Fibroblast of skin of scalp (primary cell): ENCODE results near the gene RUNX1.

Source experiments
- DNase-seq: peaks from one replicate; pipeline ENCODE4 v3.0.0-alpha.2; 2013

RUNX1 gene

DNA sequence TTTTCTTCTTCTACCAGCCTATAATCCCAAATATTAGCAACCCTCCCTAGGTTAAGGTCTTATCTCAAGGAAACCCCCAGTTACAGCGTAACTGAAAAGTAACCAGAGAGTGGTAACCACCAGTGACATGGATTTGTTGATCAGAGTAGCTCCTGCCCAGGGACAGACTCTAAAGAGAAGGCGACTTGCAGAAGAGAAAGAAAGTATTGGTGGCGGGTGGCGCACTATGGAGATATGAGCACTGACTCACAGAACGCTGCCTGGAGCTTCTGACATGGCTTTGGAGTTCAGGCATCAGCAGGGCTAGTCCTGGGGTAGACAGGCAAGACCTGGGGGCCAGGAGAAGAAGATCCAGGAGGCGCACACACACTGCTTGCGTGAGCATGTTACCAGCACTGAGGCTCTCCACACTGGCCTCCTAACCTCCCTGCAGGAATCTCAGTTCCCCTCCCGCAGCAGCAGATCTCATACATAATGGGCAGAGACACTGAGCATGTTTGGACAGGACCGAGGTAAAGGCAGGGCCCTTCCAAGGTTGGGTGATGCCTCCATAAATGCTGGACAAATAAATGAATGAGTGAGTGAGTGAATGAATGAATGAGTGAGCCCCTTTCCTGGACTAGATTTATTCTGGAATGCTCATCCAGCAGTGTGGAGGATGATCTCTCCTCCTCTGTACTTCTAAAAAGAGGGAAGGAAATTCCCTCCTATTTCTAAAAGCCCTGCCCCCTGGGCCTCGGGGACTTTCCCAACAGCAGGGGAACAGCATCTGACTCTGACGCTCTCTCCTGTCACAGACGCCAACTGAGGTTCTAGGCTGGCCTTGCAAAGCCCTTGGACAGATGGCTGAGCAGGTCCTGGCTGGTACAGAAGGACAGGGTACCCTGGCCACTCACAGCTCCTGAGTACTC lies 204.8 kb downstream of the RUNX1 start:
- peak; percentile 43 for DNase-seq

- no peak for DNase-seq
Observed at GRCh38 chr21:34843562-34843961, 205.5 kb downstream of the RUNX1 start.

DNA sequence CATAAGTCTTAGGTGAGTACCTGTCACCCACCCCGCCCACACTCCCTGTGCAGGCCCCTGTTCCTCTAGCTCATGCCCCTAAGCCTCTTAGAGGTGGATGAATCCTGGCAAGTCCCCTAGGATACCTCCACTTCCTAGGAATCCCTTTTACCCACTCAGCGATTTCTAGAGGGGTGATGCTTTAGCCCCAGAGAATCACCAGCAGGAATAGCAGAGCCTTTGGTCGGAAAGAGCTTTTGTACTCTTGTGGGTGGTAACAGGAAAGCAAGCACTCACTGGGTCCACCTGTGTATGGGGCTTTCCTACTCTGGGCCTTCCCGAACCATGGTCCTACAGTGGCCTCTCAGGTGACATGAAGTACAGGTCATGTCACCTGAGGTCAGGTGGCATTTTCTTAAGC lies 207.9 kb downstream of the RUNX1 start:
- DNase-seq = no peak

DNA sequence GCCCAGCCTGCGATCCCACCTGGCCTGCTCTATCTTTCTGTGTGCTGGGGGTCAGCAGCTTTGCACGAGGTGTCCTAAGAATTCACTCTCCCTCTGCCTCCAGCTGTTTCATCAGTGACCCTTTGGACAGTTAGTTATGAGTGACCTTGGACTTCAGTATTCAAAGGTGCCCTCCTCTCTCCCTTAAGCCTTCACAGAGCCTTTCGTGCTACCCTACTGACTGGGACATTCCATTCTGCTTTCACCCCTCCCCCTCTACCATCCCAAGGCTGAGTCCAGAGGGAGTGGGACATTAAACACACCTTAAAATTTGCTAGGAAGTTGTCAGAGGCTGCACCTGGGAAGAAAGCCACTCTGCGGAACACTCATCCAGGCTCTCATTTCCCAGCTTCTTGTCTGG lies 208.4 kb downstream of the RUNX1 start:
- DNase-seq = no peak

DNA sequence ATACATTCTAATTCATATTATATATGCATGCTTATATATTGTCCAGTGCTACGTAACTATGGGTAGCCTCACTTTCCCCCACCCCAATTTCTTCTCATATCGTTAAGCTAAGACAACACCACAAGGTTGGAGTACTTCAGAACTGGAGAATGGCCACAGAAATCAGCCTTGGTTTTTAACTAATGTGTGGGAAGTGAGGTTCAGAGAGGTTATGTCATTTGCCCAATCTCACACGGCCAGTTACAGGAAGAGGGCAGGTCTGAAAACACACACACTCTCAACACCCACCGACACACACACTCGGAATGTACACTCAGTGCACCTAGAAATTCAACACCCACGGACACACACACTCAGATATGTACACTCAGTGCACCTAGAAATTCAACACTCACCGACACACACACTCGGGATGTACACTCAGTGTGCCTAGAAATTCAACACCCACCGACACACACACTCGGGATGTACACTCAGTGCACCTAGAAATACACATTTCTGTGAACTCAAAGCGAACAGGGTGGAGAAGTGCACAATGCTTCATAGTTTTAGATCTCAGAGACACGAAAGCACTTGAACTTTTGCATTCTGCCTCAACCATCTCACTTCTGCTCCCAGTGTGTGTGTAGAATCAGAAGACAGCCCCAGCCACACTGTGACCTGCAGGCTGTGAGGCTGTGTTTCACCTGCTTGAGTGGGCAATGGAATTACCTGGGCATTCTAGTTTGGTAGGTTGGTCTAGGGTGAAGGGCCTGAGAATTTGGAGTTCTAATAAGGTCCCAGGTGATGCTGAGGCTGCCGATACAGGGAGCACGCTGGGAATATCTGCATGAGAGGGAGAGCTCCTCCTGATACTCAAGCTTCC lies 209.9 kb downstream of the RUNX1 start:
- no peak for DNase-seq

GRCh38 chr21:34836933-34837505 lies 212.1 kb downstream of the RUNX1 start:
- no peak for DNase-seq

DNA sequence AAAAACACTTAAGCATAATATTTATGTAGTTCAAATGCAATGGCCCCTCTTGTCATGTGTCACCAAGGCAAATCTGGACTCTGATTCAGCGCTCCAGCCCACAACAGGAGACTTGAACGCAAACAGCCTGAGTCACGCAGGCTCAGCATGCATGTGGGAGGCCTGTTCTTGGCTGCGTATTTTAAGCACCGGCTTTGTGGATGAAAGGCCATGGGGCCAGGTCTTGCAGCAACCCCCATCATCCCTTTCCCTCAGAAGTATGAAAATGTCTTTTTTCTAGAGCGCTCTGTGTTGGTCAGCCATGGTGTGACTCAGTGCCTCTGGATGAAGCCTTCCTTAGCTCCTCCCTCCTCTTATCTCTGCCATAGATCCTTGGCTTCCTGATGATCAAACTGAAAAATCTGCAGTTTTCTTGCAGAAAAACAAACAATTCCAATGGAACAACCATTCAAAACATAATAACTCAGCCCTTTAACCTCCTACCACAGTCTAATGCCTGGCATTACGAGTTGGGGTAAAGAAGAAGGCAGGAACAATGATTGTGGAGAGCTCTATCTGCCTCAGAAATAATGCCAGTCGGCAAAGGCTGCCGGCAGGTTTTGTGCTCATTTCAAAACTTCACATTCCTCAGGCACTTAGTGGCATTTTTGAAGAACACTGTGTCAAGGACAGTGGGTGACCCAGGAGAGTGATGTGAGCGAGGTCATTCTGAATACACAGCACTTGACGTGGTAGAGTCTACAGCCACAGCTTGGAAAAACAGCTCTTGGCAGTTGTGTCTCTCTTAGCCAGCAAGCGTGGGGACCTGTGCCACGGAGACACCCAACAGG lies 212.8 kb downstream of the RUNX1 start:
- DNase-seq = peak; percentile 97

GRCh38 chr21:34835526-34835925 lies 213.6 kb downstream of the RUNX1 start:
- DNase-seq = peak; percentile 72

GRCh38 chr21:34834852-34835501 lies 214.1 kb downstream of the RUNX1 start:
- DNase-seq = no peak

DNA sequence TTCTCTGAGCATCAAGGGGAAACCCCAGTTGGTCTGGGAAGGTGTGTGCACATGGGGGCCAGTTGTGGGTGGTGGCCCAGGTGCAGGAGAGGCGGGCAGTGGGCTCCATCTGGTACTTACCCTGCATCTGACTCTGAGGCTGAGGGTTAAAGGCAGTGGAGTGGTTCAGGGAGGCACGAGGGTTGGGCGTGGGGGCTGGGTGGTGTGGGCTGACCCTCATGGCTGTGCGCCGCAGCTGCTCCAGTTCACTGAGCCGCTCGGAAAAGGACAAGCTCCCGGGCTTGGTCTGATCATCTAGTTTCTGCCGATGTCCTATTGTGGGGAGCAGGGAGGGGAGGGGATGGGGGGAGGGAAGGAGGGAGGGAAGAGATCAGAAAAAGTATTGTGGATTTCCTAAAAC lies 214.8 kb downstream of the RUNX1 start:
- DNase-seq = no peak

DNA sequence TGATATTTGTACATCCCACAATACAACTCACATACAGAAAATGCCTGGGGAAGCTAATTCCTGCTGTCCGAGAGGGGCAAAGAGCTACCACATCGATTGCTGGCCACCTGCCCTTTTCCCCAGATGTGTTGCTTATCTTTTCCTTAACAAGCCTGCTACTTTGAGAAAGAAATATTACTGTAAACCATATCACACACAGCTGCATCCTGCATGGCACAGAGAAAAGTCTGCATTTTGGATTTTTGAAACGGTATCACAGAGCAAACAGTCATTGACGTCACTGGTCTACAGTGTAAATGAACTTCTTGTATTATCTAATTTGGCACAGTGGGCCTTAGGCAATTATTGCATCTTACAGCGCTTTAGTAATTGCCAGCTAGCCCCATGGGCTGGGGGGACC lies 215.6 kb downstream of the RUNX1 start:
- no peak for DNase-seq

- no peak for DNase-seq
Observed at GRCh38 chr21:34830386-34831170, 218.5 kb downstream of the RUNX1 start.

DNA sequence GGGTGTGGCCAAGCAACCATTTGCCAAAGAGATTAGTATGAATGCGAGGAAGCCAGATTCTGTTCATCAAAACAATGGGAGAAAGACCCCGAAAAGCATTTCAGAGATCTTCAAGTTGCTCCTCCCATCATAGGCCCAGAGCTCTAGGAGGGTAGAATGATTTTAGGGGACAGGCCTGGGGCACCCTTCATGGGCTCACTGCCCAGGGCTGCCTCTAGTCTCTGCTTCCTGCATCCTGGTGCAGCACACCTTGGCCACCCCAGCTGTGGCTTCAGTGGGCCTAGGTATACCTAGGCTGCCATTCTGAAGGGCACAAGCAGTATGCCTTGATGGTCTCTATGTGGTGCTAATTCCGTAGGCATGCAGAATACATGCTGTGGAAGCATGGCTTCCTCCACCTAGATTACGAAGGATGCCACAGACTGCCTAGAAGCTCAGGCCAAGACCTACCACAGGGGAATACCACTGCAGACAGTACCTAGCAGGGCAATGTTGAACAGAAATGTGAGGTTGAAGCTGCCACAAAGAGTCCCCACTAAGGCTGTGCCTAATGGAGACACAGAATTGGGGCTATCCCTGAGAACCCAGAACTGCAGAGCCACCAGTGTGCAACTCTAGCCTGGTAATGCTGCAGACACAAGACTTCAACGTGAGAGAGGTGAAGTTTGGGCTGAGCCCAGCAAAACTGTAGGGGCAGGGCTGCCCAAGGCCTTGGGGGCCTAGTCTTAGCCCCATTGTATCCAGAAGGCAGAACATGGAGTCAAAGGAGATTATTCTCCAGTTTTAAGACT lies 221.5 kb downstream of the RUNX1 start:
- no peak for DNase-seq

DNA sequence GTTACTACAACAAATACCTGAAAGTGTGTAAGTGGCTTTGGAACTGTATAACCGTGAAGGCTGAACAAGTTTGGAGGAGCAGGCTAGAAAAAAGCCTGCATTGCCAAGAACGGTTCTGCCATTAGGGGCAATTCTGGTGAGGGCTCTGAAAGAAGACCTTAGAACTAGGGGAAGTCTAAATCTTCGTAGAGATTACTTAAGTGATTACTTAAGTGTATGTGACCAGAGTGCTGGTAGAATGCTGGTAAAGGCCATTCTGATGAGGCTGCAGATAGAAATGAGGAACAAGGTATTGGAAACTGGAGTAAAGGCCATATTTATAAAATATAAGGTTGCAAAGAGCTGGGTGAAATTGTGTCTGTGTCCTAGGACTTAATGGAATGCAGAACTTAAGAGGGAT lies 222.3 kb downstream of the RUNX1 start:
- no peak for DNase-seq

- no peak for DNase-seq
Observed at GRCh38 chr21:34825948-34826548, 223.1 kb downstream of the RUNX1 start.

GRCh38 chr21:34825101-34825500 lies 224.0 kb downstream of the RUNX1 start:
- no peak for DNase-seq

- no peak for DNase-seq
Observed at GRCh38 chr21:34824314-34824713, 224.8 kb downstream of the RUNX1 start.

DNA sequence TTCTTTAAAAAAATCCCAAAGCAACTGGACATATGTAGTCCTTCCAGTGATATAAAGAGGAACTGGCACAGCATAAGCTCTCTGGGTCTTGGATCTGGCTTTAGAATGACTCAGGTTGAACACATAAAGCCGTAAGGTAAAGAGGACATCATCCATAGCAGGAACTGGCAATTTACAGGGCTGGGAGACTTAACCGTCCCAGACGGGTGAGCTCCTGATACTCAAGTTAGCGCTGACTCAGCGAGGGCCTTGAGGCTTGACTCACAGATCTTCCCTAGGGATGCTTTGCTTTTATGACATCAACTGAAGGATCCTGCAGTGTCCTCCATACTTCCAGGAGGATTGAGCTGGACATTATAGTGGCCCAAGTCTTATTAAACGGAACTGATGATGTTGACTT lies 226.2 kb downstream of the RUNX1 start:
- peak; percentile 72 for DNase-seq

GRCh38 chr21:34822168-34822567 lies 226.9 kb downstream of the RUNX1 start:
- DNase-seq = no peak

GRCh38 chr21:34821717-34822116 lies 227.4 kb downstream of the RUNX1 start:
- no peak for DNase-seq
